Trophoblast cell (in vitro differentiated cells and primary cell): ENCODE results near the gene SGTA.

ENCODE experiments used
- DNase-seq, 2 donors: peaks; one replicate each; pipeline ENCODE4 v3.0.0-alpha.2; 2016
- H2AFZ ChIP-seq: 2 replicates; pipeline ENCODE4 v1.6.1; 2013; ENCODE audit warnings: low read length, moderate library complexity, mild to moderate bottlenecking; ENCODE audit not compliant: insufficient read depth, poor library complexity
- H2AK5ac ChIP-seq: 2 replicates; pipeline ENCODE4 v1.6.1; 2013; ENCODE audit warnings: mild to moderate bottlenecking, low read length
- H2BK120ac ChIP-seq: 2 replicates; pipeline ENCODE4 v1.6.1; 2013; ENCODE audit warnings: low read length, mild to moderate bottlenecking, moderate library complexity; ENCODE audit not compliant: insufficient read depth, poor library complexity
- H2BK12ac ChIP-seq: 2 replicates; pipeline ENCODE4 v1.6.1; 2013; ENCODE audit warnings: mild to moderate bottlenecking, low read length, moderate library complexity
- H2BK5ac ChIP-seq: 2 replicates; pipeline ENCODE4 v1.6.1; 2013; ENCODE audit warnings: low read length, low read depth, moderate library complexity, mild to moderate bottlenecking; ENCODE audit not compliant: poor library complexity
- H3K14ac ChIP-seq: 2 replicates; pipeline ENCODE4 v1.6.1; 2013; ENCODE audit warnings: mild to moderate bottlenecking, low read length
- H3K18ac ChIP-seq: 2 replicates; pipeline ENCODE4 v1.6.1; 2013; ENCODE audit warnings: mild to moderate bottlenecking, low read length
- H3K23ac ChIP-seq: 2 replicates; pipeline ENCODE4 v1.6.1; 2013; ENCODE audit warnings: low read length
- H3K27ac ChIP-seq: 2 replicates; pipeline ENCODE4 v1.5.1; 2013; ENCODE audit warnings: low read depth, mild to moderate bottlenecking, inconsistent platforms, low read length, moderate library complexity
- H3K27me3 ChIP-seq: 2 replicates; pipeline ENCODE4 v1.6.1; 2013; ENCODE audit warnings: inconsistent platforms, mild to moderate bottlenecking, low read length, moderate library complexity; ENCODE audit not compliant: insufficient read depth
- H3K36me3 ChIP-seq, 2 experiments: 1 replicate in 1 of 2; 2 replicates in 1 of 2; pipeline ENCODE4 v1.6.1; 2013; ENCODE audit warnings: low read length in 2 of 2, mild to moderate bottlenecking in 2 of 2, moderate library complexity in 1 of 2; ENCODE audit not compliant: insufficient read depth in 2 of 2, control insufficient read depth in 1 of 2
- H3K4ac ChIP-seq: 2 replicates; pipeline ENCODE4 v1.6.1; 2013; ENCODE audit warnings: low read depth, mild to moderate bottlenecking, low read length, moderate library complexity
- H3K4me1 ChIP-seq, 2 experiments: 1 replicate in 1 of 2; 2 replicates in 1 of 2; pipeline ENCODE4 v1.6.1; 2013; ENCODE audit warnings: low read length in 2 of 2, mild to moderate bottlenecking in 2 of 2, moderate library complexity in 1 of 2; ENCODE audit not compliant: insufficient read depth in 2 of 2, control insufficient read depth in 1 of 2
- H3K4me2 ChIP-seq: 2 replicates; pipeline ENCODE4 v1.6.1; 2013; ENCODE audit warnings: inconsistent platforms, mild to moderate bottlenecking, low read length, moderate library complexity
- H3K4me3 ChIP-seq: 2 replicates; pipeline ENCODE4 v1.5.1; 2013; ENCODE audit warnings: mild to moderate bottlenecking, low read depth, low read length, inconsistent platforms
- H3K79me1 ChIP-seq: one replicate; pipeline ENCODE4 v1.6.1; 2013; ENCODE audit warnings: low read length
- H3K79me2 ChIP-seq: 2 replicates; pipeline ENCODE4 v1.6.1; 2013; ENCODE audit warnings: low read length, mild to moderate bottlenecking; ENCODE audit not compliant: control insufficient read depth, insufficient read depth, poor library complexity
- H3K9ac ChIP-seq: 2 replicates; pipeline ENCODE4 v1.6.1; 2013; ENCODE audit warnings: mild to moderate bottlenecking, low read length
- H3K9me3 ChIP-seq: 2 replicates; pipeline ENCODE4 v1.6.1; 2013; ENCODE audit warnings: low read depth, mild to moderate bottlenecking, control low read depth, inconsistent platforms, low read length; ENCODE audit not compliant: insufficient read depth
- H4K12ac ChIP-seq: 2 replicates; pipeline ENCODE4 v1.6.1; 2013; ENCODE audit warnings: low read depth, mild to moderate bottlenecking, low read length, moderate library complexity
- H4K8ac ChIP-seq: 2 replicates; pipeline ENCODE4 v1.6.1; 2013; ENCODE audit warnings: low read depth, mild to moderate bottlenecking, low read length, moderate library complexity
- H4K91ac ChIP-seq: one replicate; pipeline ENCODE4 v1.6.1; 2013; ENCODE audit warnings: low read depth, mild to moderate bottlenecking, low read length, moderate library complexity
- WGBS: extraction: QIAGEN DNeasy Blood & Tissue Kit; methylation state at CpG from one replicate; pipeline ENCODE4 v1.1.7; 2013; ENCODE audit warnings: missing lambda C conversion rate; ENCODE audit not compliant: insufficient read length, insufficient coverage; ENCODE audit errors: extremely low coverage; 5-methylcytosine and 5-hydroxymethylcytosine counted together

The SGTA gene

GRCh38 chr19:2706251-2706650 is 76.8 kb downstream of the SGTA start:
- no peaks in the 10 kb centered on the region for H3K36me3 ChIP-seq
- peaks cover 2 to 3% of the 10 kb centered on the region in 2 experiments for H3K4me1 ChIP-seq
- no CpG with 5 or more reads among the region's 5 CpGs for WGBS
- no peak overlapping the region for H4K91ac ChIP-seq
- H2BK120ac ChIP-seq, result no peak overlapping the region
- no peak overlapping the region for H3K27ac ChIP-seq
- no peak overlapping the region for H3K4ac ChIP-seq
- H3K23ac ChIP-seq, result no peak overlapping the region
- H3K27me3 ChIP-seq, result peaks cover 10% of the 10 kb centered on the region
- H3K18ac ChIP-seq, result no peak overlapping the region
- H3K9me3 ChIP-seq, result peaks cover 2% of the 10 kb centered on the region
- H4K12ac ChIP-seq, result no peak overlapping the region
- no peak overlapping the region for H3K4me2 ChIP-seq
- H2AFZ ChIP-seq, result no peak overlapping the region
- H4K8ac ChIP-seq, result no peak overlapping the region
- no peak overlapping the region for H2BK5ac ChIP-seq
- peaks cover 2% of the 10 kb centered on the region for H3K79me1 ChIP-seq
- H3K79me2 ChIP-seq, result peaks cover 2% of the 10 kb centered on the region
- H3K4me3 ChIP-seq, result no peak overlapping the region
- no peak for DNase-seq
- no peak overlapping the region for H3K9ac ChIP-seq
- no peak overlapping the region for H3K14ac ChIP-seq
- no peak overlapping the region for H2BK12ac ChIP-seq
- no peak overlapping the region for H2AK5ac ChIP-seq
